ENCODE measurements around the gene CSF1R. TPM values are rescaled to one million over a fixed set of nuclear protein-coding genes. Genes with fewer than 3 reads are reported as not detected.

Gene CSF1R
- total and polyA plus RNA-seq, 4 donors = 16.8 to 66.5 (median 47.8) TPM

- 100% methylated on average over 2 of the region's 6 CpGs for WGBS (ENCODE audit: insufficient coverage)
- H3K4me1 ChIP-seq (ENCODE audit: control insufficient read depth, insufficient read depth, low read length) = no peaks in the 10 kb centered on the region
- DNase-seq (ENCODE audit: low read depth in 4 of 6, low spot score in 6 of 6) = peak in 2 of 6 donors; percentile 33 to 42
- no peak overlapping the region for H3K4me3 ChIP-seq (ENCODE audit: low read depth, low read length)
- no peak overlapping the region for H3K27ac ChIP-seq (ENCODE audit: low read depth, low read length)
- peaks cover 28% of the 10 kb centered on the region for H3K36me3 ChIP-seq (ENCODE audit: control insufficient read depth, insufficient read depth, low read length)
- H3K9me3 ChIP-seq (ENCODE audit: control insufficient read depth, insufficient read depth, low read length) = no peaks in the 10 kb centered on the region
- no peaks in the 10 kb centered on the region for H3K27me3 ChIP-seq (ENCODE audit: control insufficient read depth, insufficient read depth, low read length)
Measured at GRCh38 chr5:150058480-150059126, 27.8 kb downstream of the CSF1R start.

GRCh38 chr5:150057996-150058395 lies 28.4 kb downstream of the CSF1R start:
- 44% methylated on average over 4 of the region's 5 CpGs for WGBS (ENCODE audit: insufficient coverage)
- no peak overlapping the region for H3K27ac ChIP-seq (ENCODE audit: low read depth, low read length)
- no peaks in the 10 kb centered on the region for H3K27me3 ChIP-seq (ENCODE audit: control insufficient read depth, insufficient read depth, low read length)
- H3K4me3 ChIP-seq (ENCODE audit: low read depth, low read length) = no peak overlapping the region
- H3K9me3 ChIP-seq (ENCODE audit: control insufficient read depth, insufficient read depth, low read length) = no peaks in the 10 kb centered on the region
- no peaks in the 10 kb centered on the region for H3K4me1 ChIP-seq (ENCODE audit: control insufficient read depth, insufficient read depth, low read length)
- peak in 1 of 6 donors; percentile 60 for DNase-seq (ENCODE audit: low read depth in 4 of 6, low spot score in 6 of 6)
- peaks cover 34% of the 10 kb centered on the region for H3K36me3 ChIP-seq (ENCODE audit: control insufficient read depth, insufficient read depth, low read length)

- no peaks in the 10 kb centered on the region for H3K9me3 ChIP-seq (ENCODE audit: control insufficient read depth, insufficient read depth, low read length)
- H3K4me3 ChIP-seq (ENCODE audit: low read depth, low read length) = no peak overlapping the region
- H3K36me3 ChIP-seq (ENCODE audit: control insufficient read depth, insufficient read depth, low read length) = peaks cover 39% of the 10 kb centered on the region
- WGBS (ENCODE audit: insufficient coverage) = 83% methylated on average over 2 of the region's 2 CpGs
- H3K27me3 ChIP-seq (ENCODE audit: control insufficient read depth, insufficient read depth, low read length) = no peaks in the 10 kb centered on the region
- DNase-seq (ENCODE audit: low read depth in 4 of 6, low spot score in 6 of 6) = no peak
- H3K4me1 ChIP-seq (ENCODE audit: control insufficient read depth, insufficient read depth, low read length) = no peaks in the 10 kb centered on the region
- no peak overlapping the region for H3K27ac ChIP-seq (ENCODE audit: low read depth, low read length)
Measured at GRCh38 chr5:150057511-150057910, 28.8 kb downstream of the CSF1R start.

- H3K27ac ChIP-seq (ENCODE audit: low read depth, low read length) = no peak overlapping the region
- peak in 1 of 6 donors; percentile 2 for DNase-seq (ENCODE audit: low read depth in 4 of 6, low spot score in 6 of 6)
- H3K4me1 ChIP-seq (ENCODE audit: control insufficient read depth, insufficient read depth, low read length) = no peaks in the 10 kb centered on the region
- WGBS (ENCODE audit: insufficient coverage) = 88% methylated on average over 4 of the region's 8 CpGs
- peaks cover 43% of the 10 kb centered on the region for H3K36me3 ChIP-seq (ENCODE audit: control insufficient read depth, insufficient read depth, low read length)
- H3K9me3 ChIP-seq (ENCODE audit: control insufficient read depth, insufficient read depth, low read length) = no peaks in the 10 kb centered on the region
- H3K27me3 ChIP-seq (ENCODE audit: control insufficient read depth, insufficient read depth, low read length) = no peaks in the 10 kb centered on the region
- no peak overlapping the region for H3K4me3 ChIP-seq (ENCODE audit: low read depth, low read length)
Measured at GRCh38 chr5:150057052-150057451, 29.3 kb downstream of the CSF1R start.

GRCh38 chr5:150056075-150056443 lies 30.3 kb downstream of the CSF1R start:
- Histone ChIP-seq H3K4me3 (ENCODE audit: low read depth, low read length) (no peak overlapping the region), H3K4me1 (ENCODE audit: control insufficient read depth, insufficient read depth, low read length) (no peaks in the 10 kb centered on the region), H3K27me3 (ENCODE audit: control insufficient read depth, insufficient read depth, low read length) (no peaks in the 10 kb centered on the region), H3K9me3 (ENCODE audit: control insufficient read depth, insufficient read depth, low read length) (no peaks in the 10 kb centered on the region), H3K27ac (ENCODE audit: low read depth, low read length) (no peak overlapping the region), H3K36me3 (ENCODE audit: control insufficient read depth, insufficient read depth, low read length) (peaks cover 53% of the 10 kb centered on the region)
- WGBS (ENCODE audit: insufficient coverage) = 92% methylated on average over 8 of the region's 9 CpGs
- no peak for DNase-seq (ENCODE audit: low read depth in 4 of 6, low spot score in 6 of 6)

- 90% methylated on average over 12 of the region's 14 CpGs for WGBS (ENCODE audit: insufficient coverage)
- no peaks in the 10 kb centered on the region for H3K27me3 ChIP-seq (ENCODE audit: control insufficient read depth, insufficient read depth, low read length)
- no peaks in the 10 kb centered on the region for H3K9me3 ChIP-seq (ENCODE audit: control insufficient read depth, insufficient read depth, low read length)
- H3K4me3 ChIP-seq (ENCODE audit: low read depth, low read length) = no peak overlapping the region
- no peaks in the 10 kb centered on the region for H3K4me1 ChIP-seq (ENCODE audit: control insufficient read depth, insufficient read depth, low read length)
- peak in 1 of 6 donors; percentile 7 for DNase-seq (ENCODE audit: low read depth in 4 of 6, low spot score in 6 of 6)
- peaks cover 58% of the 10 kb centered on the region for H3K36me3 ChIP-seq (ENCODE audit: control insufficient read depth, insufficient read depth, low read length)
- no peak overlapping the region for H3K27ac ChIP-seq (ENCODE audit: low read depth, low read length)
Measured at GRCh38 chr5:150055326-150056074, 30.9 kb downstream of the CSF1R start.

GRCh38 chr5:150054569-150054968 lies 31.8 kb downstream of the CSF1R start:
- WGBS (ENCODE audit: insufficient coverage) = no CpG with 5 or more reads among the region's 2 CpGs
- H3K4me1 ChIP-seq (ENCODE audit: control insufficient read depth, insufficient read depth, low read length) = no peaks in the 10 kb centered on the region
- H3K9me3 ChIP-seq (ENCODE audit: control insufficient read depth, insufficient read depth, low read length) = no peaks in the 10 kb centered on the region
- no peak overlapping the region for H3K4me3 ChIP-seq (ENCODE audit: low read depth, low read length)
- no peak for DNase-seq (ENCODE audit: low read depth in 4 of 6, low spot score in 6 of 6)
- H3K27ac ChIP-seq (ENCODE audit: low read depth, low read length) = no peak overlapping the region
- peaks cover 67% of the 10 kb centered on the region for H3K36me3 ChIP-seq (ENCODE audit: control insufficient read depth, insufficient read depth, low read length)
- no peaks in the 10 kb centered on the region for H3K27me3 ChIP-seq (ENCODE audit: control insufficient read depth, insufficient read depth, low read length)

GRCh38 chr5:150053713-150054392 lies 32.5 kb downstream of the CSF1R start:
- peaks cover 75% of the 10 kb centered on the region for H3K36me3 ChIP-seq (ENCODE audit: control insufficient read depth, insufficient read depth, low read length)
- no peaks in the 10 kb centered on the region for H3K27me3 ChIP-seq (ENCODE audit: control insufficient read depth, insufficient read depth, low read length)
- no peak overlapping the region for H3K4me3 ChIP-seq (ENCODE audit: low read depth, low read length)
- H3K9me3 ChIP-seq (ENCODE audit: control insufficient read depth, insufficient read depth, low read length) = no peaks in the 10 kb centered on the region
- no peak for DNase-seq (ENCODE audit: low read depth in 4 of 6, low spot score in 6 of 6)
- H3K27ac ChIP-seq (ENCODE audit: low read depth, low read length) = no peak overlapping the region
- WGBS (ENCODE audit: insufficient coverage) = 89% methylated on average over 8 of the region's 14 CpGs
- no peaks in the 10 kb centered on the region for H3K4me1 ChIP-seq (ENCODE audit: control insufficient read depth, insufficient read depth, low read length)

- no peak overlapping the region for H3K4me3 ChIP-seq (ENCODE audit: low read depth, low read length)
- H3K36me3 ChIP-seq (ENCODE audit: control insufficient read depth, insufficient read depth, low read length) = peaks cover 82% of the 10 kb centered on the region
- no peaks in the 10 kb centered on the region for H3K27me3 ChIP-seq (ENCODE audit: control insufficient read depth, insufficient read depth, low read length)
- no peak overlapping the region for H3K27ac ChIP-seq (ENCODE audit: low read depth, low read length)
- no peak for DNase-seq (ENCODE audit: low read depth in 4 of 6, low spot score in 6 of 6)
- no peaks in the 10 kb centered on the region for H3K9me3 ChIP-seq (ENCODE audit: control insufficient read depth, insufficient read depth, low read length)
- 96% methylated on average over 8 of the region's 9 CpGs for WGBS (ENCODE audit: insufficient coverage)
- H3K4me1 ChIP-seq (ENCODE audit: control insufficient read depth, insufficient read depth, low read length) = no peaks in the 10 kb centered on the region
Measured at GRCh38 chr5:150052956-150053712, 33.2 kb downstream of the CSF1R start.
